ENCODE measurements around the gene RASA3.

DNA sequence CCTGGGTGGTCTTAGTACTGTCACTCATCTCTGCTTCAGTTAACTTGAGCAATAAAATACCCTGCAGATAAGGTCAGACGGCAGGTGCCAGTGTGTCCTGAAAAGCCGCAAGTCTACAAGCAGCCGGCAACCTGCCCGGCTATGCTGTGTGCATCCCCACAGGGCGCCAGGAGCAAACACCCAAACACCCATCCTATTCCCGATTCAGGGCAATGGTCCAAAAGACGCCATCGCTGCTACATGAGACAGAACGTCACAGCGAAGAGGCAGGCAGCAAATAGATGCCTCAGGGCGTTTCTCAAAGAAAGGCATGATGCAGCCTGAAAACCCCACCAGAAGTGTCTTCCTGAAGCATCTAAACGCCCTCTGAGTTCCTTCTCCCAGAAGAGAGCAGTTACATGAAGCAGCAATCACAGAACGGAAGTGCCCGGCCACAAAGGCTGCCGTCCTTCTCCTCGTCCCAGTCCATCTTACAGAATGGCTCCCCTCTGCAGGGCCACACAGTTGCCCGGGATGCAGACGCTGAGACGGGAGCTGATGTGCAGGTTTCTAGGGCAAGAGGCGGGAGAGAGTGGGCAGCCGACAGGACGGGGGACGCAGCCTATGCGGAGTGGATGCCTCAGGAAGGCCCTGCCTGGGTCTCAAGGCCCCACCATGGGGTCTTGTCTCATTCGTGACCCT, 35.1 kb downstream of the RASA3 start:
- TF ChIP-seq, protein P1, sequence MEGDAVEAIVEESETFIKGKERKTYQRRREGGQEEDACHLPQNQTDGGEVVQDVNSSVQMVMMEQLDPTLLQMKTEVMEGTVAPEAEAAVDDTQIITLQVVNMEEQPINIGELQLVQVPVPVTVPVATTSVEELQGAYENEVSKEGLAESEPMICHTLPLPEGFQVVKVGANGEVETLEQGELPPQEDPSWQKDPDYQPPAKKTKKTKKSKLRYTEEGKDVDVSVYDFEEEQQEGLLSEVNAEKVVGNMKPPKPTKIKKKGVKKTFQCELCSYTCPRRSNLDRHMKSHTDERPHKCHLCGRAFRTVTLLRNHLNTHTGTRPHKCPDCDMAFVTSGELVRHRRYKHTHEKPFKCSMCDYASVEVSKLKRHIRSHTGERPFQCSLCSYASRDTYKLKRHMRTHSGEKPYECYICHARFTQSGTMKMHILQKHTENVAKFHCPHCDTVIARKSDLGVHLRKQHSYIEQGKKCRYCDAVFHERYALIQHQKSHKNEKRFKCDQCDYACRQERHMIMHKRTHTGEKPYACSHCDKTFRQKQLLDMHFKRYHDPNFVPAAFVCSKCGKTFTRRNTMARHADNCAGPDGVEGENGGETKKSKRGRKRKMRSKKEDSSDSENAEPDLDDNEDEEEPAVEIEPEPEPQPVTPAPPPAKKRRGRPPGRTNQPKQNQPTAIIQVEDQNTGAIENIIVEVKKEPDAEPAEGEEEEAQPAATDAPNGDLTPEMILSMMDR (conservative IDR thresholded peaks at IDR 0.05; ENCODE audit: low read length), result no peak
- no peak for TF ChIP-seq EZH2phosphoT487 (IDR thresholded peaks at IDR 0.05; ENCODE audit: borderline replicate concordance, low read depth, low read length)
